Motor neuron (in vitro differentiated cells): ENCODE data around the gene PLXND1. TPM values are rescaled to one million over a fixed set of nuclear protein-coding genes. Genes with fewer than 3 reads are reported as not detected.
"Not testable (repeated sequence)": the region's sequence is repeated elsewhere in the genome, so short reads cannot be mapped to it uniquely, and the experiment has no call there.

Experiments used
- ATAC-seq, 8 experiments: fragments of 200-7000 bp; cut with Tn5 transposase; replicated peaks in 6 of 8; 2 replicates each; pipeline ENCODE4 v1.8.0; 2021; ENCODE audit warnings: mild to moderate bottlenecking in 8 of 8, moderate library complexity in 8 of 8
- H3K27ac ChIP-seq, 2 donors: fragments of 250-450 bp; sonication (Bioruptor Pico); 2 replicates each; pipeline ENCODE4 v1.9.0; 2021; ENCODE audit warnings: antibody characterized with exemption in 2 of 2, mild to moderate bottlenecking in 2 of 2, moderate library complexity in 1 of 2
- H3K4me1 ChIP-seq, 2 donors: fragments of 250-450 bp; sonication (Bioruptor Pico); replicated peaks in 1 of 2; 2 replicates each; pipeline ENCODE4 v1.6.1; 2021; ENCODE audit warnings: antibody characterized with exemption in 2 of 2, mild to moderate bottlenecking in 2 of 2, moderate library complexity in 1 of 2
- H3K4me3 ChIP-seq, 5 donors: fragments of 250-450 bp; sonication (Bioruptor Pico); 2 replicates each; pipeline ENCODE4 v1.9.0; 2021; ENCODE audit warnings: antibody characterized with exemption in 5 of 5, mild to moderate bottlenecking in 5 of 5, moderate library complexity in 4 of 5
- WGBS, 10 experiments: fragments of 450-650 bp; shearing (Covaris generic); methylation state at CpG; one replicate each; pipeline ENCODE4 v1.0.0; 2022; 5-methylcytosine and 5-hydroxymethylcytosine counted together
- in situ Hi-C, 9 experiments: fragments of 400-800 bp; cut with MboI; loops; one replicate each; pipeline ENCODE4 v1.15.0; 2021; ENCODE audit warnings: low sequenced_read_pairs in 9 of 9, low pct_unique_long_range_greater_than_20kb in 2 of 9; ENCODE audit not compliant: unreplicated experiment in 9 of 9
- total RNA-seq, 8 experiments: library from RNA; unstranded; fragments of 300-600 nt; gene quantifications; 2 replicates each; pipeline versions ENCODE4 v1.2.3 to v1.2.4, GENCODE V29; 2022

Gene PLXND1
- total RNA-seq, 8 experiments from 2014 or later, result 5.0 to 77.3 (median 27.8) TPM

DNA sequence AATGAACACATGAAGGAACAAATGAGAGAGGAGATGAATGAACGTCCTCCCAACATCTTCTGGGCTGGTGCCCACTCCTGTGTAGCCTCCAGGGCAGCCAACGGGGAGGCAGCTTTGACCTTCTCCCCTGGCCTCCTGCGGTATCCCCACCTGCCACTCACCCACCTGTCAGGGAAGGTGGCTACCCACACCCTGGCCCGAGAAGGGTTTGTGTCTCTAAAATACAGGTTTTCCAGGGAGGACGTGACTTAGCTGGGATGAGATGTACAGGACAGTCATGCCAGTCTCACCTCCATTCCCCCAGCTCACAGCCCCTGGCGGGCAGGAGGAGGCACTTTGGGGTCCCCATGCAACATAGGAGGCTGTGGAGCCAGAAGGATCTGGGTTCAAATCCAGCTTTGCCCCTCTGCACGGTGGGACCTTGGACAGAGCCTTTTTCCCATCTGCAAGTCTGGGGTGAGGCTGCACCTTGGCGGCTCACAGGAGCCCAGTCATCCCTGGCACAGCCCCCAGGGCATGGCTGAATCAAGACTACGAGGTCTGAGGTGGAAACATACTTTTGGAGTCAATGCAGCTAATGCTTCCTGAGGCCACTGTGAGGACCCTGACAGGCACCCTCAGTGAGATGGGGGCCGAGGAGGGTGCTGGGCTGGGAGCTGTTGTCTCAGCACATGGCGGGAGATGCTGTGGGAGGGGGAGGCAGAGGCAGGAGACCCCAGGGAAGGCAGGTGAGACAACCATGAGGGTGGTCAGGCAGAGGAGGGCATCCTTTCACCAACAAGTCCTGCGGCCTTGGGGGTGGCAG lies 11.1 kb upstream of the PLXND1 start:
- Histone ChIP-seq H3K4me3 (no peak overlapping the region), H3K27ac (no peak overlapping the region), H3K4me1 (peaks cover 23 to 27% of the 10 kb centered on the region in 2 donors)
- in situ Hi-C loops, result loop anchor here in 1 of 9 experiments (25.0 kb wide), 1 partner anchor 130 kb away; no protein-coding TSS in a partner anchor
- ATAC-seq, result no peak
- WGBS, 10 experiments, result 90 to 100% (median 100%) methylated on average over 1 to 2 of the region's 12 CpGs; no CpG with 5 or more reads in 7 of the 10 experiments

DNA sequence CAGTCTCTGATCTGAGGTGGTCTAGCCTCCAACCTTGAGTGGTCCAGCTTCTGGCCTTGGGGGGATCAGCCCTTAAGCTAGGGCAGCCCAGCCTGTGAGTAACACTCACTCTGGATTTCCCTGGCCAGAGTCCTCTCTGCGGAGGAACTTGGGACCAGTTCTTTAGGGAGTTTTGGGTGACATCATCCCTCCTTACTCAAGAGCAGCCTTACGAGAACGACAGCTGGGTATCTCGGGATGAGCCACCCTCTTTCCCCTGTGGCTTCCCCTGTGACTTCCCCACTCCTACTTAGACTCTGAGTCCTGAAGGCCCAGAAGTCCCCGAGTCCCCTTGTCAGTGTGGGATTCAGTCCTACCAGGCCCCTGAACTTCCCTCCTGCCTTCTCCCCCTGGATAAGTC lies 10.2 kb upstream of the PLXND1 start:
- no peak overlapping the region for H3K4me3 ChIP-seq
- H3K4me1 ChIP-seq, result peaks cover 23 to 31% of the 10 kb centered on the region in 2 donors
- H3K27ac ChIP-seq, result no peak overlapping the region
- 76 to 100% (median 90%) methylated on average over 1 to 4 of the region's 5 CpGs; no CpG with 5 or more reads in 7 of the 10 experiments for WGBS, 10 experiments
- ATAC-seq, result no peak
- in situ Hi-C loops, result loop anchor here in 1 of 9 experiments (25.0 kb wide), 1 partner anchor 129 kb away; no protein-coding TSS in a partner anchor

DNA sequence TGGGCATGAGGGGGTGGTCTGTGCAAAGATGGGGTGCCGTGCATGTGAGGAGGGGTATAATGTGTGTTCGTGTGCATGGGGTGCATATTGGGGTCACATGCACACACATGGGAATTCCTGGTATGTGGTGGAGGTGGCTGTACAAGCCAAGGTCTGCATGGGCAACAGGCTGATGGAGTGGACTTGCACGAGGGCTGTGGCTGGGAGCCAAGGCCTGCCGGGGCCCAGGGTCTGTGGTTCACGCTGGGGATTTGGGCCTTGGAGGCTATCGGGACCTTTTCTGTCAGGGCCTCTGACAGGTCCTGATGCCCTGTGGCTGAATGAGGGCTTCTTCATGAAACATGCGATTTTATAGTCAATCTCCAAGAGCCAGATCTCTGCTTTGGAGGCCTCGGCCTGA lies 9.8 kb upstream of the PLXND1 start:
- H3K4me1 ChIP-seq, result peaks cover 19 to 29% of the 10 kb centered on the region in 2 donors
- in situ Hi-C loops, result loop anchor here in 1 of 9 experiments (25.0 kb wide), 1 partner anchor 129 kb away; no protein-coding TSS in a partner anchor
- WGBS, 10 experiments, result 0 to 76% (median 63%) methylated on average over 1 to 5 of the region's 8 CpGs; no CpG with 5 or more reads in 4 of the 10 experiments
- no peak overlapping the region for H3K4me3 ChIP-seq
- no peak for ATAC-seq
- H3K27ac ChIP-seq, result no peak overlapping the region

DNA sequence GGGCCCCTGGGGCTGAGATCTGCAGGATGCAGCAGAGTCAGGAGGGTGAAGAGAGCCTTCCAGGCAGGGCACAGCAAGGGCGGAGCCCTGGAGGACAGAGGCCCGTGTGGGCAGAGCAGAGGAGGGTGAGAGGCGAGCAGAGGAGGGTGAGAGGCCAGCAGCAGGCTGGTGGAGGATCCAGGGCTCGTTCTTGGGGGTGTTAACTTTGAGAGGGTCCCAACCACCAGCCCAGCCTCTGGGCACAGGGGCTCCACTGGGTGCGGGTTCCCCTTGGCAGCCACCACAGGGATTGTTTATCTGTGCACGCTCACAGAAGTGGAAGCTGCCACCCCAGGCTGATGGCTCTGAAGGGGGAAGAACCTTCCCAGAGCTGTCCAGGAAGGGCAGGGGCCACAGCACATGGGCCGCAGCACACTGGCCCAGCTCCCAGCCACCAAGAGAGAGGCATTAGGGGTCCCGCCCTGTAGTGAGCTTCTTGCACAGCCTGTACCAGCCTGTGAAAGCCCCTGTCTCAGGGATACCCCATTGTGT lies 9.3 kb upstream of the PLXND1 start:
- no peak for ATAC-seq
- H3K27ac ChIP-seq, result no peak overlapping the region
- H3K4me3 ChIP-seq, result no peak overlapping the region
- in situ Hi-C loops, result loop anchor here in 1 of 9 experiments (25.0 kb wide), 1 partner anchor 129 kb away; no protein-coding TSS in a partner anchor
- WGBS, 10 experiments, result 82 to 100% (median 100%) methylated on average over 1 to 4 of the region's 8 CpGs; no CpG with 5 or more reads in 5 of the 10 experiments
- H3K4me1 ChIP-seq, result peaks cover 15 to 26% of the 10 kb centered on the region in 2 donors

DNA sequence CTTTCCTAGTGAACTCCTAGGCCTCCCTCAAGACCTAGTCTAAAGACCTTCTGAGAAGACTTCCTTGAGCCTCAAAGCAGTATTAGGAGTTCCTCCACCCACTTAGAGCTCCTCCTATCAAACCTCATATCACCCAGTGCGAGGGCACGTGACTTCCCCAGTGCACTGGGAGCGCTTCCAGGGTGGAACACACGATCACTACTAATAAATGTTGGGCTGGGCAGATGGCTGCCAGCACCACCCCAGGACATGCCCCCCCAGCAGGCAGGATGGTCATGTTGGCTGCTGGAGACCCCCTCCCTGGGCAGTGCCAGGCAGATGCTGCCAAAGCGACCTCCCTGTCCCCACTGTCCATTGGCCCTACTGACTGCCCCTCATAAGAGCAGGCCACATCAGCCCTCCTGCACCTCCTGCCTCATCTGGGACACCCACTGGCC lies 8.5 kb upstream of the PLXND1 start:
- ATAC-seq, result peak in 2 of 8 experiments; percentile 8 to 14
- 25 to 87% (median 38%) methylated on average over 2 to 5 of the region's 5 CpGs; no CpG with 5 or more reads in 7 of the 10 experiments for WGBS, 10 experiments
- Histone ChIP-seq H3K4me3 (no peak overlapping the region), H3K27ac (no peak overlapping the region), H3K4me1 (peaks cover 10 to 30% of the 10 kb centered on the region in 2 donors)
- in situ Hi-C loops, result loop anchor here in 1 of 9 experiments (25.0 kb wide), 1 partner anchor 128 kb away; no protein-coding TSS in a partner anchor

DNA sequence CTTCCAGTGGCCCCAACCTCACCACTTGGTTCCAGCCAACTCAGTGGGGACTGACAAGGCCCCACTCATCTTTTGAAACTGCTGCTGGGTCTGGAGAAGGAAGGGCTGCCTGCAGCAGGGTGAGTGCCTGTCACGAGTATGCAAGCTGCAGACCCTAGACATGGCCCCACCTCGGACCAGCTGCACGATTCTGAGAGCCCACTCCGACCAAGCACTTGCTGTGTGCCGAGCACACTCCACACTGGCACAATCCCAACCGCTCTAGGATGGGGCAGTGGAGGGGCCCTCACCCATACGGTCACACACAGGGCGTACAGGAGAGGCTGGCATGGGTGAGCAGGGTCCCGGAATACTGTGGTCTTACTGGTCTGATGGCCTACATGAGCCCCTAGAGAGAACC lies 8.0 kb upstream of the PLXND1 start:
- no peak overlapping the region for H3K4me3 ChIP-seq
- no peak overlapping the region for H3K27ac ChIP-seq
- WGBS, 10 experiments, result 89 to 100% (median 100%) methylated on average over 1 to 6 of the region's 9 CpGs; no CpG with 5 or more reads in 5 of the 10 experiments
- H3K4me1 ChIP-seq, result peaks cover 10 to 30% of the 10 kb centered on the region in 2 donors
- no peak for ATAC-seq
- in situ Hi-C loops, result loop anchor here in 1 of 9 experiments (25.0 kb wide), 1 partner anchor 127 kb away; no protein-coding TSS in a partner anchor

DNA sequence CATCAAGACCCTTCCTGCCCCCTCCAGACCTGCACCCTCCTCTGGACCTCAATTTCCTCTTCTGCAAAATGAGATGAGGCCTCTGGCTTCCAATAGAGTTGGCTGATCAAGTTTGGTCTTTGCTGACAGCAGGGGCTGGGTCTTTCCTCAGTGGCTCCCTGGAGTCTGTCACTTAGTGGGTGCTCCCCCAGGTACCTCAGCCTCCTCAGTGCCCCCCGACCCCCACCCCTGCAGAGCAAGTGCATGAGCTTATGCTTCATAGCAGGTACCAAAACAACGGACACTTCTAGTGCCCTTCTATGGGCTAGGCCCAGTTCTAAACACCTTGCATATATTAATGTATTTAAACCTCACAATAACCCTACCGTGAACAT lies 6.9 kb upstream of the PLXND1 start:
- 100% methylated on average over 1 of the region's 3 CpGs; no CpG with 5 or more reads in 7 of the 10 experiments for WGBS, 10 experiments
- in situ Hi-C loops, result loop anchor here in 1 of 9 experiments (25.0 kb wide), 1 partner anchor 126 kb away; no protein-coding TSS in a partner anchor
- H3K4me3 ChIP-seq, result no peak overlapping the region
- peaks cover 0 to 22% of the 10 kb centered on the region in 2 donors for H3K4me1 ChIP-seq
- H3K27ac ChIP-seq, result no peak overlapping the region
- no peak for ATAC-seq

DNA sequence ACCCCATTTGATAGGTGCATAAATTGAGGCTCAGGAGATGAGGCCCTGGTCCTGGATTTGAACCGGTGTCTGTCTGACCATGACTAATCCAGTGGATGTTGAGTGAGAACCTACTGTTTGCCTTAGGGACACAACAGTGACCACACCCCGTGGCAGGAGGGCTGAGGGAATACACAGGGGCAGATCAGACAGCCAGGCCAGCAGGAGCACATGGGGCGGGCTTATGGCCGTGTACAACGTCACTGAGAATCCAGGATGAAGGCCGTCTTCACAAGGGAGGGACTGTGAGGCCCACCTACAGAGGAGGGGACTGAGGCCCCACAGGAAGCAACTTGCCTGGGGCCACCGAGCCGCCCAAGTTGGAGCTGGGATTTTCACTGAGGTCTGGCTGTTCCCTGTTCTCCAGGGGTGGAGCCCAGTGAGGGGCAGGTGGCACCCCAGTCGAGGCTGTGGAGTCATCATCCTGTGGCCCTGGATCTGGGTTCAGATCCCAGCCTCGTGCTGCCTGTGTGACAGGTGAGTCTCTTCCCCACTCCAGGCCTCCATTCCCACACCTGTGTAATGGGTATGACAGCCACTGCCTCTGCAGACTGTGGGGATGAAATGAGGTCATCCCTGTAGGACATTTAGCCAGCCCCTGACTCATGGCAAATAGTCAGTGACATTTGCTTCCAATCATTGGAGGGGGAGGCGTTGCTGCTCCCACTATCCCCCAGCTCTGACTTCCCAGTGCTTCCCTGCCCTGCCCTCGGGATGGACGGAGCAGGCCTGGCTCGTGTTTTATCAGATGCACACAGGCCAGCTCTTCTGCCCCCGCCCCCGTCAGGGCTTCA lies 6.3 kb upstream of the PLXND1 start:
- Histone ChIP-seq H3K27ac (no peak overlapping the region), H3K4me1 (peaks cover 0 to 21% of the 10 kb centered on the region in 2 donors), H3K4me3 (no peak overlapping the region)
- ATAC-seq, result peak in 6 of 8 experiments; percentile 1 to 80 (median 40)
- in situ Hi-C loops, result loop anchor here in 1 of 9 experiments (25.0 kb wide), 1 partner anchor 125 kb away; no protein-coding TSS in a partner anchor
- 7 to 100% (median 86%) methylated on average over 1 to 5 of the region's 16 CpGs; no CpG with 5 or more reads in 7 of the 10 experiments for WGBS, 10 experiments

DNA sequence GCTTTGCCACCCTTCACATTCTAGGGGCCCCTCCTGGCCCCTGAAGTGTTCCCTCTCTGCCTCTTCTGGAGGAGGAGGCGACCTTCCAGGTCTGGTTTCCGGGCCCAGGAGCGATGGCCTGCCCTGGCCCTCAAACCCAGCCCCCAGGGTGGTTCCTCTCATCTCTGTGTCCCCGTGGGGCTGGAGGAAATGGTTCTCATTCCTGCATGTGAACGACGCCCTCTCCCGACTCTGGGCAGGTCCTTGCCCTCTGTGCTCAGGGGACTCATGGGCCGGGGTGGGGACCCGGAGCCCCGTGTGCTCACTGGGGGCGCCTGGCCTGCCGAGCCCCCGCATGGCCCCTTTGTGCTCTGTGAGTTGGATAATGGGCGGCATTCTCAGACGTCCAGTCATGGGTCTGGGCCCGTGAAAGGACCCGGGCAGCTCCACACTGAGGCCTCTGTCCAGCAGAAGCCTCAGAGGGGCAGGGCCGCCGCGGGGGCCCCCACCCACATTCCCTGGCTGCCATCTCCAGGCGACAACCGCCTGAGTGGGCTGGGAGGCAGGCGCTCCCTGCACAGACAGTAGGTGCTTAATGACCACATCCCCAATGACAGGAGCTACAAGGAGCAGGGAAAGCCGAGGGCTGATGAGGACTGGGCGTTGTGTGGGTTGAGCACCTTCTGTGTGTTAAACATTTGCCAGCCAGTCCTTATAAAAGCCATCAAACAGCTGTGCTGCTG lies 5.5 kb upstream of the PLXND1 start:
- peaks cover 0 to 21% of the 10 kb centered on the region in 2 donors for H3K4me1 ChIP-seq
- in situ Hi-C loops, result loop anchor here in 1 of 9 experiments (25.0 kb wide), 1 partner anchor 125 kb away; no protein-coding TSS in a partner anchor
- WGBS, 10 experiments, result 0 to 54% (median 19%) methylated on average over 1 to 15 of the region's 25 CpGs; no CpG with 5 or more reads in 4 of the 10 experiments
- H3K27ac ChIP-seq, result no peak overlapping the region
- ATAC-seq, result peak; percentile 60 to 87 (median 70)
- H3K4me3 ChIP-seq, result no peak overlapping the region

DNA sequence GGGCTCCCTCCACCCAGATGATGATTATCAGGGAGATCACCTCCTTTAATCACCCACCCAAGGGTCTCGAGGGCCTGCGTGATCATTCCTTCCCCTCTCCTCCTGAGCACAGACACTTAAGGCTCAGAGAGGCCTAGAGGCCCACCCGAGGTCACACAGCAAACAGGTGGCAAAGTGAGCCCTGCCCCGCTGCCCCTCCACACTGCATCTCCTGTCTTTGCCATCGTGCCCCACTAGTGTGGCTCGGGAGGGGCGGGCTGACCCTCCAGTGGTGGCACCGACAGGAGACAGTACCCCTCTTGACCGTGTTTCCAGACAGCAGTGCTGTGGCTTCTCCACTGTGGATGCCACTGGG lies 4.9 kb upstream of the PLXND1 start:
- WGBS, 10 experiments, result 60 to 100% (median 90%) methylated on average over 1 to 7 of the region's 9 CpGs; no CpG with 5 or more reads in 4 of the 10 experiments
- Histone ChIP-seq H3K4me3 (no peak overlapping the region), H3K27ac (no peak overlapping the region), H3K4me1 (peaks cover 0 to 21% of the 10 kb centered on the region in 2 donors)
- no peak for ATAC-seq
- in situ Hi-C loops, result loop anchor here in 1 of 9 experiments (25.0 kb wide), 1 partner anchor 124 kb away; no protein-coding TSS in a partner anchor

DNA sequence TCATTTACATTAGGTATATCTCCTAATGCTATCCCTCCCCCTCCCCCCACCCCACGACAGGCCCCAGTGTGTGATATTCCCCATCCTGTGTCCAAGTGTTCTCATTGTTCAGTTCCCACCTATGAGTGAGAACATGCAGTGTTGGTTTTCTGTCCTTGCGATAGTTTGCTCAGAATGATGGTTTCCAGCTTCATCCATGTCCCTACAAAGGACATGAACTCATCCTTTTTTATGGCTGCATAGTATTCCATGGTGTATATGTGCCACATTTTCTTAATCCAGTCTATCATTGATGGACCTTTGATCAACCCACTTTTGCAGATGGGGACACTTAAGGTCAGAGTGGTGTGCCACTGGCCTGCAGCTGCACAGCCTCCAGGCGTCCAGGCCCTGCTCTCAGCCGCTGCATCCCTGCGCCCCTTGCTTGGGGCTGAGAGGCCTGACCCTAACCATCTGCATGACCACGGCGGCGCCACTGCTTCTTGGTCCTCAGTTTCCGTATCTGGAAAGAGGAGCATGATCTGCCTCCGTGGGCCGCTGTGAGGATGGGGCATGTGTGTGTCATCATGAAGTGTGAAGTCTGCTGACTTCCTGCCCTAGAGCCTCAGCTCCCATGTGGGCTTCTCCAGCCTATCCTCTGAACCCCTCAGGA lies 4.4 kb upstream of the PLXND1 start:
- not testable (repeated sequence) for ATAC-seq, H3K4me3 ChIP-seq, H3K27ac ChIP-seq
- in situ Hi-C loops, result loop anchor here in 1 of 9 experiments (25.0 kb wide), 1 partner anchor 124 kb away; no protein-coding TSS in a partner anchor
- WGBS, 10 experiments, result 100% methylated on average over 1 to 2 of the region's 11 CpGs; no CpG with 5 or more reads in 7 of the 10 experiments
- H3K4me1 ChIP-seq, result peaks cover 0 to 21% of the 10 kb centered on the region in 2 donors
